ELF-1 (cell line): Measurements from ENCODE around the gene TIGAR.

Source experiments
- DNase-seq: peaks from one replicate; pipeline ENCODE4 v3.0.0-alpha.2; 2016; ENCODE audit warnings: low read depth, low spot score

TIGAR gene

DNA sequence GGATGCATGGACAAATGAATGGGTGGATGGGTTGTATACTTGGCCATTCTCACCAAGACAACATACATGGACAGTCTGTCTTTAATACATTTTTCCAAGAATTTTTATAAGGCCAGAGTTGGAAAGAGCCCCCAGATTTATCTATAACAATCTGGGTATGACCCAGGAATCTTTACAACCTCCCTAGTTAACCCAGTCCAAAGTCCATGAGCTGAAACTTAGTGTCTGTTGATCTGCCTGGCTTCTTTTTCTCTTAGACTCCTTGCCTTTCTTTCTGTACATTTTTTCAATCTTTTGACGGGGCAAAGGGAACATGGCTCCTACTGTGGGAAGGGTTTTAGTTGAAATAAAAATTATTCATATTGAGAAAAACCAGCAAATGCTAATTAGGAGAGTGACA is 57.8 kb downstream of the TIGAR start:
- DNase-seq, result no peak

DNA sequence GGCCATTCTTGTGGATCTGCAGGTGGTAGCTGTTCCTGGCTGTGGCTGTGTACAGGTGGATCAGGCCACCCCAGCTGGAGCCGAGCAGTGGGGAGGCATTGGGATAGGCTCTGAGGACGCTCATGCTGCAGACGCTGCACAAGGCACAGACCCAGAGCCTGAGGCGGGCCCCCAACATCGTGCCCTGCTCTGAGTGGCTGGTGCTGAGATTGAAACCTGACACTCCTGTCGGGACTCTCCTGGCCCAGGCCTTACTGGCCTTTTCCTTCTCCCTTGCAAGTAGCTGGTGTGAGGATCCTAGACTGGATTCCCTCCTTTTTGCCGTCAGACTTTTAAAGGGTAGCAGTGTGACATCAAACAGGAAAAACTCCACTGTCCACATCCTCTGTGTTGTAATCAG is 58.4 kb downstream of the TIGAR start, which contains the start of gene FGF23:
Gene FGF23 (minus strand): TSS at position 308 of the 400 bp plus-strand sequence. CDS start 130 bp downstream, at position 178.
- peak; percentile 92 for DNase-seq

DNA sequence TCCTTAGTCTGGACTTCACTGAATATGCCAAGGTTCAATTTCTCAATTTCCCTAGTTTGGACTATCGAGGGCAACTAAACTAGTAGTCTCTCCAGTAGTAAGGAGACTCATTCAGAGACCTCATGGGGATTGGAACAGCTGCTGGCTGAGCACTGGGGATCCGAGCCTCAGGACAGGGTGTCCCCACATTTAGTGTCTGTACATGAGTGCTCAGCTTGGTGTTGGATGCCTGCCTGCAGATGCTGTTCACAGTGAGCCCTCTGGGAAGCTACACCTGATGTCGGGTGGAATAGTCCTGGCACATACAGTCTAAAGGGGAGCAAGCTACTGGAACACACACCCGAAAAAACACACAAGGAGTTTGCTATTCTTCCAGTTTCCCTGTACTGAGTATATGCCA is 59.3 kb downstream of the TIGAR start:
- DNase-seq, result no peak

DNA sequence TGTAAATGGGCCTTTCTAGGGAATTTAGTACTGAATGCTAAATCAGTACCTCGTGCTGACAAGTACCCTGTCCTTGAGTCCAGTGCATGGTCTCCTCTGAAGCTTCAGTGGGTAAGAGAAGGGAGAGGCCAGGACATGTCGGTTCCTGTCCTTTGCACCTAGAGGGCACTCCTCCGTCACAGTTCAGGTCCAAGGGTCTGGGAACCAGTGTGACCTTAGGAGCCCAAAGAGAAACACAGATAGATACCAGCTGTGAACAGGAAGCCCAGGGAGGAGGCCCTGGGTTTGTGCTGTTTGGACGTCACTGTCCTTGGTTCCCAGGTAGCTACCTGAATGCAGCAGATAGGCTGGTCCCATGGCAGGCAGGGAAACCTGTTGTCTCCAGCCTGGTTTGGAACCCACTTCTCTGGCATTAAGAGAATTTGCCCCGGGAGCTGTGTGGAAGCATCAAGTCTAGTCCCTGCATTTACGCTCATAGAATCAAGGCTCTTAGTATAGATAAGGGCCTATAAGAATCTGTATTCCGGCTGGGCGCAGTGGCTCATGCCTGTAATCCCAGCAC is 62.4 kb downstream of the TIGAR start:
- peak; percentile 79 for DNase-seq

DNA sequence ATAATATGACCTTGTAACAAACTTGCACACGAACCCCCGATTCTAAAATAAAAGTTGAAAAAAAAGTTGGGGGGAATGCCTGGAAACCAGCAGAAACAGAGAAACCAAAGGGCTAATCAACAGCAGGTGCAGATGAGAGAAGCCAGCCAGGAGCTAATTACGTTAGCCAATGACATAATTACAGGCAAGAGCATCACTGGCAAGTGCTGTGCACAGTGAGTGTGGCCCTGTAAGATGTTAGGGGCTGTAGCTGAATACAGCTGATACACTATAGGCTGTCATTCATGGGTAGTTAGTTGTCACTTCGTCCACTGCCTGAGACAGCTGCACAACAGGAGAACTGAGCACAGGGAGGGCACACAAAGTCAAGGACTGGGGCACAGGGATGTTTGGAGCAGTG is 65.8 kb downstream of the TIGAR start:
- no peak for DNase-seq

DNA sequence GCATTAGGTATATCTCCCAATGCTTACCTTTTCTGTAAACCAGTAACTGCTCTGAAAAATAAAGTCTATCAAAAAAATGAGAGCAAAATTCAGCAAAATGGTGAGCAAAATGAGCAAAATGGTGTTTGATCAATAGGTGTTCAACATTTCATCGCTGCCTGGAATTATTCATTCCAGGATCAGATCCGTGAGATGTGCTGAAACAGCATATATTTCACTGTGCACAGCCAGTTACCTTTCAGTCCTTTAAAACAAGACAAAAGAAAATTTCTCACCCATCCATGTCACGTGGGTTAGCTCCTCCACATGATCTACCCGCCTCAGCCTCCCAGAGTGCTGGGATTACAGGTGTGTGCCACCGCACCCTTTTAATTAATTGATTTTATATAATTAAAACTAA is 66.6 kb downstream of the TIGAR start:
- DNase-seq, result no peak

DNA sequence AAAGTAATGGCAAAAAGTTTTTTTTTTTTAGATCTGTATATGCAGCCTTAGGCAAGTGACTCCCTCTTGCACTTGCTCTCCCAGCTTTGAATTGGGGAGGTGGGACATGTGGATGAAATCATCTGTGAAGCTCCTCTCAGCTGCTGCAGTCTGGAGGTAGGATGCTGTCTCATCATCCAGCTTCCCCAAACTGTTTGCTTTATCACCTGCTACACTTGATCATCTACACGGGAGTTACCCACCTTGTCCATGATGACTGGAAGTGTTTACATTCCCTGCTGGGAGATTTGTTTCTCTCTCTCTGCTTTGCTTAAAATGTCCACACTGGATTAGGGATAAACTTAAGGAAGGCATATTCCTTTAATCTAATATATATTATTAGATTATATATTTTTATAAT is 67.0 kb downstream of the TIGAR start:
- no peak for DNase-seq

DNA sequence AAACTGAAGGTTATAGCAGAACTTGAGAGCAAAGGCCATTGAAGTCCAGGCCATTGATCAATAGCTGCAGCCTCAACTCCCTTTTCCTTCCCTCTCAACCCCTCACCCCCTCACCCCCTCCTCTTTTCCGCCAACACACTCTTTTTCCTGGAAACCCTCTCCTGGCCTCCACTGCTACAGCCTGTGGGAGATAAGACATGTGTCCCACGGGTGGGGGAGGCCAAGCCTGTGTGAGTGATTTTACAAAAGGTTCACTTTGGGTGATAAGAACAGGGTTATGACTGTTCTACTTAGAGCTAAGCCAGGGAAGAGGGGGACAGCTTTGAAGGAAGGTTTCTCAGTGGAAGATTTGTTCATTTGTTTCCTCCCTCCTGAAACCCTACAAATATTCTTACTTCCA is 67.6 kb downstream of the TIGAR start:
- no peak for DNase-seq

DNA sequence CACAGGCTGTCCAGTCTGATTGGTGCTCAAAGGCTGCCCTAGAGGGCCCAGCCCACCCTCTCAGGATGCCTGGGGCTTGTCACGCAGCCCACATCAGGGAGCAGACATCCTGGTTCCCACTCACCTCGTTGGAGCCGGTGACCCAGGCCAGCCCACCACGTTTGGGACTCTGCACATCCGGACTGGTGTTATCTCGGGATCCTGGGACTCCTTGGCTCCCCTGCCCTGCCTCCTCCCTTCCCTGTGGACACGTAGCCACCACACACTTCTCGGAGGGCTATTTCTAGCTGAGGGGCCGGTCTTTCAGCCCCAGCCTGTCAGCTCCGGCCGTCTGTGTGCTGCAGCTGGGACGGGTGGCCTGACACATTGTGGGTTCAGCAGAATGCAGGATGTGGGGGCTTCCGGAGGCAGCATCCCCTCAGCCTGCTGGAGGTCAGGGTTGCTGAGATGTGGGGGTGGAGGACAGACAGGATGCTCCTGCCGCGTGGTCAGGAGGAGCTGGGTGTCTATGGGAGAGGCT is 71.3 kb downstream of the TIGAR start:
- no peak for DNase-seq

DNA sequence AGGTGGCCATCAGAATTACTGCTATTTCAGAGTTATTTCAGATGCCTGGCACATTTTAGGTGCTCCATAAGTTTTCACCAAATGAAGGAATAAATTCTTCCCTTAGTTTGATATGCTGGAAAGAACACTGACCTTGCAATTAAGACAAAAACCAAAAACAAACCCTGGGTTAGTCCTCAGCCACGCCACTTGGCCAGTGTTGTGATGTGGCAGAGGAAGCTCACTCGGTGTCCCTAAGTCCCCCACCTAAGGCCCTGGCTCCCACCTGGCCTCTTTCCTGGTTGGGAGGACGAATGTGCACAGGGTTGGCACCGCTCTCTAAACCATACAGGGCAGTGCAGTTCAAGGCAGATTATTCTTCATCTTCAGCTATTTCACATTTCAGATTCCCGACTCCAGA is 72.2 kb downstream of the TIGAR start:
- no peak for DNase-seq

DNA sequence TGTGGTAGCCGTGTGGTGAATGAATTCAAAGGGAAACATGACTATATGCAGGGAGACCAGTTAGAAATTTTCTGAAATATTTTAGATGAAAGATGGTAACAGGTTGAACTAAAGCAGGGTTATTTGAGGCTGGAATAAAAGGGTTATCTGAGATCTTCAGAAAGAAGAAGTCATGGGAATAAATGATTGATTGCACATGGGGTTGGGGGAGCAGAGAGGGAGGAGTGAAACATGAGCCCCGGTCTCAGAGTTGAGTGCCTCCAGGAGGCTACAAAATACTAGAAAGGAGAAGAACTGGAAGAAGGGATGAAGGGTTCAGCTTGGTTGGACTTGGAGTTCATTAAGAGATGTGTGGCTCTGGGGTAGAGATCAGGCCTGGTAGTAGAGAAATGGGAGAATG is 74.8 kb downstream of the TIGAR start:
- DNase-seq, result no peak

DNA sequence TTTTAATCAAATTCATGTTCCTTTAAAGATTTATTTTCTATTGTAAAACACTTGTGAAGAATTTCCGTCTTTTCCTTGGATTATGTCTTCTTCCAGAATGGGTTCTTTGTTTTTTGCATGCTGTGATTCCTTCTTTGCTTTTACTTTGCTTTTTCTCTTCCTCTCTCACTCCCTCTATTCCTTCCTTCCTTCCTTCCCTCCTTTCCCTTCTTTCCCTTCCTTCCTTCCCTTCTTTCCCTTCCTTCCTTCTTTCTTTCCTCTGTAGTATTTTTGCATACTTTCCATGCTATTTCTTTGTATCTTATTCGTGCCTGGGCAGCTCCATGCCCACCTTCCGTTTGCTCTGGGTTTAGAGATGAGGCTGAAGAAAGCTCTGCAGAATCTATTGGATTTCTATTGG is 80.1 kb downstream of the TIGAR start:
- DNase-seq, result no peak

DNA sequence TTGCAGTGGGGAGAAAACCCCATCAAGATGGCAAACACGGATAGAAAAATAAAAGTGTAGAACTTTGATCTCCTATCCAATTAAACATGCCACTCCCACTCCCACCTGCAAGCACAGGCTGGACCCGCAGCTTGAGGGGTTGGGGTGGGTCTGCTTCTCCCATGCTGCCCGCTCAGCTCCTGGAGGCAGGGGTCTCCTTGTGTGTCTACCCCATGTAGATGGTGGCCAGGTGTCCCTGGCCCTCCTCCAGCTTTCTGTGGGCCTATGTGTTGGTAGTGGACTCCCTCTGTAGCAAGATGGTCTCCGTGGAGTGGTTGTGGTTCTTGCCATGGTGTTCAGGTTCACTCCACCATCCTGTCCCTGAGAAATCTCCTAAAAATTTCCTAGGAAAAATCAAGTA is 82.0 kb downstream of the TIGAR start:
- DNase-seq, result no peak
